Stimulated activated CD4-positive, alpha-beta T cell treated with anti-CD3 and anti-CD28 coated beads, Interleukin-1b, Interleukin-23, amount 100 ng/mL, for 24 hours (primary cell): Measurements from ENCODE around the gene C5orf15.

Experiments used
- DNase-seq, 4 experiments: peaks; one replicate each; pipeline ENCODE4 v3.0.0-alpha.2; 2020; ENCODE audit warnings: low read depth in 4 of 4, low spot score in 1 of 4

Gene C5orf15

GRCh38 chr5:133968204-133968980 lies at the start of gene C5orf15:
Gene C5orf15, minus strand, starts transcription at chr5:133968625. Its CDS starts 41 bp downstream, at chr5:133968584.
- DNase-seq: peak; percentile 76 to 90 (median 84)

- DNase-seq: no peak
Observed at GRCh38 chr5:134008266-134008749, 39.9 kb upstream of the C5orf15 start.

- DNase-seq: no peak
Observed at GRCh38 chr5:134007581-134008265, 39.3 kb upstream of the C5orf15 start.

- no peak for DNase-seq
Observed at GRCh38 chr5:134006115-134006514, 37.7 kb upstream of the C5orf15 start.

- no peak for DNase-seq
Observed at GRCh38 chr5:134005417-134006061, 37.1 kb upstream of the C5orf15 start.

GRCh38 chr5:134004626-134005416 lies 36.4 kb upstream of the C5orf15 start, which contains the start of gene VDAC1:
Gene VDAC1, minus strand, starts transcription at chr5:134004975. Its CDS starts 11,963 bp downstream, at chr5:133993012.
- DNase-seq: peak; percentile 51 to 74 (median 57)

GRCh38 chr5:134003817-134004625 lies 35.6 kb upstream of the C5orf15 start:
- peak in 3 of 4 experiments; percentile 10 to 38 (median 14) for DNase-seq

GRCh38 chr5:134003064-134003816 lies 34.8 kb upstream of the C5orf15 start:
- peak in 3 of 4 experiments; percentile 22 to 33 (median 23) for DNase-seq

- DNase-seq: no peak
Observed at GRCh38 chr5:134001938-134002731, 33.7 kb upstream of the C5orf15 start.

- DNase-seq: no peak
Observed at GRCh38 chr5:134000696-134001453, 32.5 kb upstream of the C5orf15 start.

GRCh38 chr5:134000091-134000511 lies 31.7 kb upstream of the C5orf15 start:
- DNase-seq: no peak

GRCh38 chr5:133998807-133999206 lies 30.4 kb upstream of the C5orf15 start:
- no peak for DNase-seq

GRCh38 chr5:133998042-133998441 lies 29.6 kb upstream of the C5orf15 start:
- DNase-seq: no peak

GRCh38 chr5:133996683-133997252 lies 28.3 kb upstream of the C5orf15 start:
- no peak for DNase-seq

- DNase-seq: no peak
Observed at GRCh38 chr5:133995883-133996563, 27.6 kb upstream of the C5orf15 start.

- DNase-seq: no peak
Observed at GRCh38 chr5:133995341-133995740, 26.9 kb upstream of the C5orf15 start.

GRCh38 chr5:133994990-133995333 lies 26.5 kb upstream of the C5orf15 start:
- DNase-seq: no peak
